A204.1 (cell line): Measurements from ENCODE around the gene CAMK1D.

ENCODE experiments used
- FAIRE-seq: peaks from 2 replicates; lab custom pipeline; 2012; peaks lifted over from hg19 to GRCh38; lab: Jason Lieb, UNC

CAMK1D gene

DNA sequence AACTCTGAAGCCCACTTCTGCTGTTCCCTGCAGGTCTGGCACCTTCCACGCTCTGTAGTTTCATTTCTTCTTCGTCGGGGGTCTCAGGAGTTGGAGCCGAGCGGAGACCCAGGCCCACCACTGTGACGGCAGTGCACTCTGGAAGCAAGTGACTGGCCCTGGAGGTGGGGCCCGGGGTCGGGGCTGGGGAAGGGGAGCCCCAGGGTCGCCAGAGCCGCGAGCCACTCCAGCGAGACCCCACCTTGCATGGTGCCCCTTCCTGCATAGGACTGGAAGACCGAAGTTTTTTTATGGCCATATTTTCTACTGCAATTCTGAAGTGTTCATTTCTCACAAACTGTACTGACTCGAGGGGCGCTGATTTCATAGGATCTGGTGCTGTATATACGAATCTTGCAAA, 479.4 kb downstream of the CAMK1D start:
- no peak for FAIRE-seq

DNA sequence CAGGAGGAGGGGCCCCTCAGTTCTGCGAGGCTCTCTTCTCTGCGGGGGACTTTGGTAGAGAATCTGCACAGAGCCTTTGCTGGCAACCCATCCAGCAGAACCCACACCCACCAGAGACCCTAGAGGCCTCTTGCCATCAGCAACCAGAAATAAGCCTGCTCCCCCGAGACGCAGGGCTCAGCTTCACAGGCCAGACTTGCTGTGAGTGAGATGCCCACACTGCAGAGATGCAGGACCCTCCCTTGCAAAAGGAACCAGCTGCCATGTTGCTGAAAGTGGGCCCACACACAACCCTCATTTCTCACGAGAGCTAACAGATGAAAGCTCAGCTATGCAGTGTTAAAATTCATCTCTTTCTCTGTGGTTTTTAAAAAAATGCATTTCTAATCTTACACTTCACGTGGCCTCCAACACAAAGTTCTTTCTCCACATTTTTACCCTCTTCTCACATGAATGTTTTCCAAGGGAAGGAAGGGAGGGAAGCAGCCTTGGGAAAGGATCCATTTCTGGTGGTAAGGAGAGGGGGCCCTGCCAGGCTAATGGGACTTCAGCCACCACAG, 480.6 kb downstream of the CAMK1D start:
- FAIRE-seq = no peak

DNA sequence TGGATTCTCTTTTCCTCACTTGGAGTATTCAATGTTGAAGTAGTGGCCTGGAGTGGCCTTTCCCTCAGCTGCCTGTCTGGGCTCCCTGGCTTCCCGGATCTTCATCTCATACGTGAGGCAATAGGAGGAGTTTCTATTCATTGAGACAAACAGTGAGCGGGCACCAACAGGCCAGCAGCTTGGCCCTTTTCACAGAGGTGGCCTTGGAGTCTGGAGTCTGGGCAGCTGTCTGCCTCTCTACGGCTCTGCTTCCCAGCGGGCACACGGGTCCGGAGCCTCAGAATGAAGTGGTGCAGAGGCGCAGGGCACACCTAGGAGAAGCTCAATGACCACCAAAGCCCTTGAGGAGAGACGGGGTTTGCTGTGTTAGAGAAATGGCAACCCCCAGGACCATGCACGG, 482.7 kb downstream of the CAMK1D start:
- FAIRE-seq = no peak

DNA sequence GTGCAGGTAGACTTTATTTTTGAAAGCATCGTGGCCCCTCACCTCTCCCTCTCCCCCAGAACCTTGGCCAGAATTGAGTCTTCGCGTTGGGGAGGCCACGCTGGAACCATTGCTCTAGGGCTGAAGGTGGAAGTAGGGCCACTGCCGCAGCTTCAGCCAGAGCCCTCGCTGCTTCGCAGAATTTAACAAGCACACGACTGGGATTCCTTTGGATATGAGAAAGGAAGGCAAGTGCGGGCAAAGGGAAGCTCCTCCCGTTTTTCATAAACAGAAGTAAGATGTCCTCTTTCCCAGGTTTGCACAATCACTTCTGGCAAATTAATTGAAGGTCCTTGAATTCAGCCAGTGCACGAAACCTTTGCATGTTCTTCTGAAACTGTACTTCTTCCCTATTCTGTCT, 484.1 kb downstream of the CAMK1D start:
- FAIRE-seq = no peak

DNA sequence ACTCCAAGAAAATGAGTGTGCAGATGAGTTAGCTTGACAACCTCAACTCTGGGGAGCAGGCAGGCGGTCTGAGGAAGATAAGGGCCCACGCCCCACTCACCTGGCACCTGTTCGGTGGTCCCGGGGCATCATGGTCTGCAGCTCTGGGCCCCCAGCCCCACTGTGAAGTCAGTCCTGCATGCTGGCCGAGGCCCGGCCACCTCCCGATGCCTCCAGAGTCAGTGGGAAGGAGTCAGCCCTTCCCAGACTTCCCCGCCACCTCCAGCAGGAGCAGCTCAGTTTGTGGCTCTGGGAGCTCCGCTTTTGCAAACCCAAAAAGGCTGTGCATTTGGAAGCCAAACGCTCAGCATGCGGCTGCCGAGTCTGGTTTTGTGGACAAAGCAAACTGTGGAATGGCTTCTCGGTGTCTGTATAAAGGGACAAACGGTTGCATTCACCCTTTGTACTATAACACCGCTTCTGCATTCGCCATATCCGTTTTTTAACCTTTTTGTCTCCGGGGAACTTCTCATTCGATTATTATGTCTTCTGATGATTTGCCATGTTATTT, 484.8 kb downstream of the CAMK1D start:
- FAIRE-seq = no peak

DNA sequence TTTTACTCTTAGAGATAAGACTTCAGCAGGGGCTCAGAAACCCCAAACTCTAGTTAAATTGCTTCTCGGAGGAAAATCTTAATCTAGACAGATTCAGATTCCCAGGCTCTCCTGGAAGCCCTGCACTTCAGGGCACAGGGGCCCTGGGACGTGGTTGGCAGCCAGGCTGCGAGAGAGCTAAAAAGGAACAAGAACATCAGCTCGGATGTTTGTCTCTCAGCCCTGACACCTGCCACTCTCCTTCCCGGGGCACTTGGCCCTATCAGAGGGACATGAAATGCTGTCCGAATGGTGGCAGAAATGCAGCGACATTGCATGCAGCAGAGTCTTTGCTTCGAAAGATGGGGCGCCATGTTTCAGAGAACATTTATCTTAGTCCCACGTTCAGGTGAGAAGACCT, 485.4 kb downstream of the CAMK1D start:
- FAIRE-seq = no peak

DNA sequence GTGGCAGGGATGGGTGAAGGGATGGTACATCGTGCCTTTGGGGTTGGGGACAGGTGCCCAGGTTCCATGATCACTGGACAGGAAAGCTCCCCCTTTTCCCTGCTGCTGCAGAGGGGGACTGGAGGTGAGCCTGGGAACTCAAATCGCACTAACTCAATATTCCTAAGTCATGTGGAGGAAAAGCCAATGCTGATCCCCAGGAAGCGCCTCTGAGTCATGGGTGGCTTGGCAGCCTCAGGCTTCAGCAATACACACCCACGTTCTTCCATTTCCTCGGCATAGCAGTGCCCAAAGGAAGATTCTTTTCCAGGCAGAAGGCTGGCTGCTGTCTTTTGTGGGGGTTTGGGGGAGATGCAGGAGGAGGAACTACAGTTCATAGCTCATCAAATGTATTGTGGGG, 486.4 kb downstream of the CAMK1D start:
- FAIRE-seq = no peak

DNA sequence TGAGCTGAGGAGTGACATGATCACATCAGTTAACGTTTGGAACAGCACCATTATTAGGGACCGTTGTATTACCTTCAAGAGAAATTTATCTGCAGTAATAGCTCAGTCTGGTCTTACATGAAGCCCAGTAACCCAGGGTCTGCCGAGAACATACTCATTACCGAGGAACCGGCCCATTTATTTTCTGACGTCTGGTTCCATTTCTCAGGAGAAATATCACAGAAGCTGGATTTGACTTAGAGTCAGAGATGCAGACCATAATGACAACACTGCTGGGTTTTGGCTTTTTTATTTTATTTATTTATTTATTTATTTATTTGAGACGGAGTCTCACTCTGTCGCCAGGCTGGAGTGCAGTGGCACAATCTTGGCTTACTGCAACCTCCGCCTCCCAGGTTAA, 489.0 kb downstream of the CAMK1D start:
- no peak for FAIRE-seq

DNA sequence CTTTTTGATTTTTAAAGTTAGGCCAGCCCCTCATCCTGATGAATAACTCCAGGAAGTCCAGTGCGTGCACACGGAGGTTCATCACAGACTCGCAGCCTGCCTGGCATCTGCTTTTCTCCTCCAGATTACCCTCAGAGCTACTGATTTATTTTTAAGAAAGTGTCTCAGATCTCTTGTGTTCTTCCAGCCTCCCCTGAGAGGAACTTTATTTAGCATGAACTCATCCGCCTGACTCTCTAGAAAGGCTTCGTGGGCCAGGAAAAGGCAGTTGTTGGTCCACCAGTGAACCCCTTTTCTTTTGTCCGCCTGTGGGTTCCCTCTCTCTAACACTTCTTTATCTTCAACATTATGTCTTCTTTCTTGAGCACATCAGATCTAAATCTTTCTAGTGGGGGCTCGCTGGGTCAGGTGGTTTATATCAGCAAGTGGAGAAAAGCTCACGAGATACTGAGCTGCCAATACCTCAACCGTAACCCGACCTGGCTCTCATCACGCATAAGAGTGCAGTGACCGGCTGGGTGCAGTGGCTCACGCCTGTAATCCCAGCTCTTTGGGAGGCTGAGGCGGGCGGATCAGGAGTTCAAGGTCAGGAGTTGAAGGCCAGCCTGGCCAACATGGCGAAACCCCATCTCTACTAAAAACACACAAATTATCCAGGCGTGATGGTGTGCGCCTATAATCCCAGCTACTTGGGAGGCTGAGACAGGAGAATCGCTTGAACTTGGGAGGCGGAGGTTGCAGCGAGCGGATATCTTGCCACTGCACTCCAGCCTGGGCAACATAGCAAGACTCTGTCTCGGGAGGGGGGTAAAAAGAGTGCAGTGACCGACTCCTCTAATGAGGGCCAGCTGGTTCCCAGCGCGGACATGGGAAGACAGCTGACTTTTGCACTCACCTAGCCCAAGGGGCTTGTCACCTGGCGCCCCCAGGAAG, 489.9 kb downstream of the CAMK1D start:
- no peak for FAIRE-seq

DNA sequence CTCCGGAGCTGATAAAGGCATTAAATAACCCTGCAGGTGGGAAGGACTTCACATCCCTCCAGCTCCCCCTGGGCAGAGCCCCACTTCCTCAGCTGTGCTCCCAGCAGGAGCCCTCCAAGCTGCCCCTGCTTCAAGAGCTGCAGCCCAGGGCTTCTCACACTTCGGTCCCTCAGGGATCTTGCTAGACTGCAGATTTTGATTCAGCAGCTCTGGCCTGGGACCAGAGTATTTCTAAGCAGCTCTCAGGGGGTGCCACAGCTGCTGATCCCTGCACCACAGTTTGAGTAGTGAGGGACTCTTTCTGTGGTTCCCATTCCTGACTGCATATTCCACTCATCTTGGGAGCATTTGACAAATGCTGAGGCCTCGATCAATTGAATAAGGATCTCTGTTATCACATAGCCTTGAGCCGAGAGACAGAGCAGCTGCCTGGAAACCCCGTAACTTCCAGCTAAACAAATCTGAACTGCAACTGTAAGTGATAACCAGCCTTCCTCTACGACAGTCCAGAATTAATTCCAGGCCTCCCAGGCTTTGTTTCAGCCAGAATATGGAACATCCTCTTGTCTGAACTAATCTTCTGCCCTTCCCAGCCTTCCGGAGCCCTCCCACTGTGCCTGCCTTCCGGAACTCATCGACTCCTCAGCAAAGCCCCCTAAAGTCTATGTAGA, 490.7 kb downstream of the CAMK1D start:
- no peak for FAIRE-seq

DNA sequence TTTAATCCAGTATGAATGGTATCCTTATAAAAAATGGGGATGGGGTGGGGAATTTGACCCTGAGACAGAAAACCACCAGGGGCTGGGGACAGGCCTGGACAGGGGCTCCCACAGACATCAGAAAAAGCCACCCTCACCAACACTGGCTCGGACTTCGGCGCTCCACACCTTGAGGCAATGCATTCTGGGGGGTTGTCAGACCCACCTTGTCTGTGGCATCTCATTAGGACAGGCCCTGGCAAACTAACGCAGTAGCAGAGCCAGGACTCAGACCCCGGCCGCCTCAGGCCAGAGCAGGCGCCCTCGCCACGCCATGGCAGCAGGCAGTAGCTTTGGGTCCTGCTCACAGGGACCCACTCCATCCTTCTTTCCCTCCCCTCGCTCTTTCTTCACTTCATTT, 492.1 kb downstream of the CAMK1D start:
- no peak for FAIRE-seq

DNA sequence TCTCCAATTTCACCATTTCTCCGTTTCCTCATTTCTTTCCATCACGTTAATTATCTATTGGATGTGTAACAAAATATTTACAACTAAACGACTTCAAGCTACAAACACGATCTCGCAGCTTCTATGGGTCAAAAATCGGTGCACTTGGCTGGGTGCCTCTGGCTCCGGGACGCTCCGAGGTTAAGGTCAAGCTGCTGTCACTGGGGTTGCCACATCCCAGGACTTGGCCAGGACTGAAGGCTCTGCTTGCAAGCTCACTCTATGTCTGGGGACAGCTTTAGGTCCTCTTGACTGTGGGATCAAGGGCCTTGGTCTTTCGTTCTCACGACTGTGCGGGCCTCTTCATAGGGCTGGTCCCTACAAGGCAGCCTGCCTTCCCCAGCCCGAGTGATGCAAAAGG, 492.5 kb downstream of the CAMK1D start:
- FAIRE-seq = no peak

DNA sequence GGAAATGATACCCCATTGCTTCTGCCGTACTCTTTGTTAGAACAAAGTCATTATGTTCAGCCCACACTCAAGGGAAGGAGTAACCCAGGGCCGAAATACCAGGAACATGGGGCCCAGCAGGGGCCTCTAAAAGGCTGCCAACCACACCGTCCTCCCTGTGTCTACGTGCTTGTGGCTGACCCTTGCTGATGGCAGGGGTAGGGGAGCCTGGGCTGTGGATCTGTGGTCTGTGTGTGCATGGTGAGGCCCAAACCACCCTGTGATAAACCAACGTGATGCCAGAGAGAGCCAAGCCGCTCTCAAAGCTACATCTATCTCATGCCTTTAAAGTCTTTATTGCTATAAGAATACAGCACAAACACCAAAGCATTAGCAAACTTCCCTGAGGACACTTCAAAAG, 493.0 kb downstream of the CAMK1D start:
- FAIRE-seq = no peak

DNA sequence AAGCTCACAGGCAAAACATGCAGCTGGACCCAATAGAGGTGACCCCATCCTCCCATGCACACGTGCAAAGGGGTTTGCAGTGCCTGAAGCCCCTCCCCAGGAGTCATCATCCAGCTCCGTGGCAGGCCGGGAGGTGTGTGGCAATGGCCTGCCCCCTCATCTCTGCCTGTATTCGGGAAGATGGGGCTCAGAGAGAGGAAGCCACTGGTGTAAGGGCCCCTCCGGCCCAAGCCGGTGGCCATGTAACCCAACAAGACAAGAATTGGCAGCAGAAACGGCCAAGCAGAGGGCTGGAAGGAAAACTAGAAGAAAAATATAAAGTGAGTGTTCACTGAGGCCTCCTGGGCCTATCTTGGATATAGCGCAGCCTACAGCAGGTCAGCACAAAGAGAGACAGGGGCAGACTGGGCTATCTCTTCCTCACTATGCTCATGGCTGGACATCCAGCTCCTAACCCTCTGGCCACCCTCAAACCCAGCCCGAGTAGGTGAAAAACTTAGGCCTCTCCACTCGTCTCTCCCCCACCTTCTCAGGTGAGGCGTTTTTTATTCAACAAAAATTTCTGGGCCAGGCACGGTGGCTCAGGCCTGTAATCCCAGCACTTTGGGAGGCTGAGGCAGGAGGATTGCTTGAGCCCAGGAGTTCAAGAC, 494.1 kb downstream of the CAMK1D start:
- no peak for FAIRE-seq

DNA sequence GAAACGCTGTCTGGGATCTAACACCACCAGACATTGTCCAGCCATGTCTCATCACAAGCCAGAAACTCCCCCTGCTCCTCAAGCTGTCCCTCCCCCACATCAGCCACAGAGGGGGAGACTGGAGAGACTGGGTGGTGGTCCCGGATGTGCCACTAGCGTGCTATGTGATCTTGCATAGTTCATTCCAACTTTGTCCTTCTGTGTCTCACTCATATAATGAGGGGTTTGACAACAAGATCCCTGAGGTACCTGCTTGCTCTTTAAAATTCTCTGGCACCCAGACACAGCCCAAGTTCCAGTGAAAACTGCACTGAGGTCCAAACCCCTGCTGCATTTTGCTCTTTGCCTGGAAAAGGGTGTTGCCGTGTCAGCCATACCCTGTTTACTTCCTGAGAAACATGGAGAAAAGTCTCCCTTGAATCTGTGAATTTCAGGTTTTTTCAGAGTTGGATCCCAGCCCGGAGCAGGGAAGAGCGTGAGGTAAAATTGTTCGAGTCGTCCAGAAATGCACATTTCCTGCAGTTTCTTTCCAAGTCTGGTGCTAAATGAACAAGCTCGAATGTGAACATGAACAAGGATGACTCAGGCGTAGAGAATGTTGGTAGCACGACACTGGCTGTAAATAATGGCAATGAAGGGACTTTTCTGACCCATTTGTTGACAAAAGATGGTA, 495.6 kb downstream of the CAMK1D start:
- no peak for FAIRE-seq

DNA sequence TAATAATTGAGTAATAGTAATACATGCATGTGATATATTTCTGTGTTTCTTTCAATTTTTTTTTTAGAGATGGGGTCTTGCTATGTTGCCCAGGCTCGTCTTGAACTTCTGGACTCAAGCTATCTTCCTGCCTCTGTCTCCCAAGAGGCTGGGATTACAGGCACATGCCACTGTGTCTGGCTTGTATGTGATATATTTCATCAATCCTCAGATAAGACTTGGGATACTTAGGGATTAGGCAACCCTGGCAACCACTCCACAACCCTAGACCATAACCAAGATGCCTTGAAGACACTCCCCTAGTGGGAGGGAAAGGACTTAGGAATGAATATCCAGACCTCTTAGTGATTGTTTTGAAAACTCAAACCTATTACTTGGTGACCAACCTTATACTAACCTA, 497.4 kb downstream of the CAMK1D start:
- FAIRE-seq = no peak

DNA sequence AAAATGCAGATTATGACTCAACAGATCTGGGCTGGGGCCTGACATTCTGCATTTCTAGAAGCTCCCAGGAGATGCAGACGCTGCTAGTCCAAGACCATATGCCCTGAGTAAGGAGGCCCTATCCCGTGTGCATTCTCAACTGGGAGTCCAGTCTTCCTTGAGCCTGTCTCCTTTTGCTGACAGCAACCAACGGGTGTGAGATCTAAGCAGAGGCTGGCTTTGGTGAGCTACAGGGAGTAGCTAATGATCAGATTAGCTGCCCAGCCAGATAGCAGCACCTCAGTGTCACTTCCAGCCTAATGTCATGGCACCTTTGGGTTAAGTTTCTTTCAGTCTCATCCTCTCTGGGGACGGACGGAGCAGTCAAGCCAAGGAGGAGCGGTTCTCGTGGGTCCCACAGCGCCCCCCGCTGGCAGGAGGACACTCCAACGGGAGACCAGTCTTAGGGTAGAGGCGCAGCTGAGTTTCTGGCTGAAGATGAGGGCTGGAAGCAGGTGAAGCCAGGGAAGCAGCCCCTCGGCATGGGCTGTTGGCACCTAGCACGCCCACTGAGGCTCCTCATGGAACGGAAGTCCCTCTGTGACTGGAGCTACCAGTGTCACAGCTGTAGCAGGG, 498.1 kb downstream of the CAMK1D start:
- no peak for FAIRE-seq

DNA sequence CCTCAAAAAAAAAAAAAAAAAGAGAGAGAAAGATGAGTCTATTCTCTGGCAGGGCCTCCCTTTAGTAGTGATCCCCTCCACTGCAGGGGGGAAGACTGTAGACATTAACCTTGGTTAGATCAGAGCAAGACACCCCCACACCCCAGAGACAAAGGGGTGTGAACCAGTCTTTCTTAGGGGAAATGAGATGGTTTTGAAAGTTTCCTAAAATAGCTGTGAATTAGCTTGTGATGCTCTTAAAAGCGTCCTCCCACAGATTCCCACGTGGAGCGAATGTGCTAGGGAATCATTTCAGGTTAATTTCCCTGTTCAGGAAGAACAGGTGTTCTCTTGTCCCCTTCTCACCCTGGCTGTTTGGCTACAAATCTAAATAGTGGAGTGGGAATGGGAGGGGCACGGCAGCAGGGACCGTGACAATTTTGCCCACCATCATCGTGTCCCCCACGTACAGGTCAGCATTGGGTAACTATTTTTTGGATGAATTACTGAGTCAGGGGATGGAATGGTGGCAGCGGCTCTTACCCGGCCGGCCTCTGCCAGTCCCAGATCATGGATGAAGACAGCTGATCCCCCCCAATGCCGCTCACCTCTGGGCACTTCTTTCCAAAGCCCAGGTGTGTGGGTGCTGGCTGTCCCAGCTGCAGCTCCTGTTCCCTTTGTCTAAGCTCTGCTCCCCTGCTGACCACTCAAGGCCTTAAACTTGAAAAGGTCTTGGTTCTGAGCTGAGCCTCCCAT, 499.3 kb downstream of the CAMK1D start:
- FAIRE-seq = no peak

DNA sequence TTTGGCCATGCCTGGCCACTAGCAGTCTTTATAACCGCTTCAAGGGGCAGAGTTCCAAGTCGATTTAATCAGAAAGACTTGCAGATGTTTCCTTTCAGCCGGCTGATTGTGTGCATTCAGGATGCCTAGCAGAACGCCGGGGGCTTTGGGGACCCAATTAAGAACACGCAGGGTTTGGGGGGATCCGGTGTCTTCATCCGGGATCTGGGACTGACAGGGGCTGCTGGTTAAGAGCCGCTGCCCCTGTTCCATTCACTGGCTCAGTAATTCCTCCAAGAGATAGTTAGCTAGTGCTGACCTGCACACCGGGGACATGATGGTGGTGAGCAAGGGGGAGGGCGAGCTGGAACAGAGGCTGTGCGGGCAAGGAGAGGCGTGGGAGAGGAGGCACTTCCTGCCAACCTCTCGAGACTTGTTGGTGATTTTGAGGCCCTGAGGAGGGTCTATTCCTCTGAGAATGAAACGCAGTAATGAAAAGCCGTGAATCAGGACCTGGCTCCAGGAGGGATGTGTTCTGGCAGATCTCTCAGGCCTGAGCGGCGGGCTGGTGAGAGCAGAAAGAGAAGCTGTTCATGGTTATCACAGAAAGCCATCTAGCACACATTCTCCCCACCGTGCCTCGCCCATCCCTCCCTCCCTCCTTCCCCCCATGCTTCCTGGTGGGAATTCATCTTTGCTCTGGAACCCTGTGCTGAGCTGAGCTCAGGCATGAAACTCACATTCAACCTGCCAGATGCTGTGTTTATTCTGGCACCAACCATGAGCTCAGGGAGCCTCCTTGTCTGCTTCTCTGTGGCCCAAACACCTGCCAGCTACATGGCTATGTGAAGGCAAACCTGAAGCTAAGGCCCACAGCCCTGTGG, 500.2 kb downstream of the CAMK1D start:
- no peak for FAIRE-seq

DNA sequence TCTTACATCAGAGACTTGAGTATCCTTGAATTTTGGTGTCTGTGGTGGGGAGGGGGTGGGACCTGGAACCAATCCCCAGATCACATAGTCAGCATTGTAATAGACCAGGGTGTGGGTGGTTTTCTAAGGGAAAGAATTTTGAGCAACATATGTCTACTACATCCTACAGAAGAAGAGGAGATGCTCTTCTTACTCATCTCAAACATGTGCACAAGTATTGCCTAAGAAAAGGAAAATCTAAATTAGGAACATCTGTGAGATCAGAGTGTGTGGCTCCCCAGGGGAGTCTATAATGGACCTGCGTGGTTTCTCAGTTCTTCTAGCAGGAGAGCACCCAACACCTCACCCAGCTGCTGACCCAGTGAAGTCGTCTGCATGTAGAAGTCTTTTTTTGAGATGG, 503.3 kb downstream of the CAMK1D start:
- no peak for FAIRE-seq
